GM19463 (cell line): ENCODE results near the gene MAP2K3.
A peak's percentile ranks its signal among the peaks of the same experiment; 100 is the strongest.

Experiments
- ATAC-seq: cut with Tn5 transposase; IDR thresholded peaks from one replicate; pipeline ENCODE4 v1.9.1; 2021; ENCODE audit warnings: mild to moderate bottlenecking, moderate library complexity; ENCODE audit not compliant: unreplicated experiment

MAP2K3 gene

GRCh38 chr17:21282231-21282630 is 2.3 kb upstream of the MAP2K3 start:
- ATAC-seq, result no peak

- ATAC-seq, result no peak
These were observed 1.7 kb upstream of the MAP2K3 start for GRCh38 chr17:21282850-21283249.

GRCh38 chr17:21283482-21284318 is 811 bp upstream of the MAP2K3 start:
- peak; percentile 2 for ATAC-seq

DNA sequence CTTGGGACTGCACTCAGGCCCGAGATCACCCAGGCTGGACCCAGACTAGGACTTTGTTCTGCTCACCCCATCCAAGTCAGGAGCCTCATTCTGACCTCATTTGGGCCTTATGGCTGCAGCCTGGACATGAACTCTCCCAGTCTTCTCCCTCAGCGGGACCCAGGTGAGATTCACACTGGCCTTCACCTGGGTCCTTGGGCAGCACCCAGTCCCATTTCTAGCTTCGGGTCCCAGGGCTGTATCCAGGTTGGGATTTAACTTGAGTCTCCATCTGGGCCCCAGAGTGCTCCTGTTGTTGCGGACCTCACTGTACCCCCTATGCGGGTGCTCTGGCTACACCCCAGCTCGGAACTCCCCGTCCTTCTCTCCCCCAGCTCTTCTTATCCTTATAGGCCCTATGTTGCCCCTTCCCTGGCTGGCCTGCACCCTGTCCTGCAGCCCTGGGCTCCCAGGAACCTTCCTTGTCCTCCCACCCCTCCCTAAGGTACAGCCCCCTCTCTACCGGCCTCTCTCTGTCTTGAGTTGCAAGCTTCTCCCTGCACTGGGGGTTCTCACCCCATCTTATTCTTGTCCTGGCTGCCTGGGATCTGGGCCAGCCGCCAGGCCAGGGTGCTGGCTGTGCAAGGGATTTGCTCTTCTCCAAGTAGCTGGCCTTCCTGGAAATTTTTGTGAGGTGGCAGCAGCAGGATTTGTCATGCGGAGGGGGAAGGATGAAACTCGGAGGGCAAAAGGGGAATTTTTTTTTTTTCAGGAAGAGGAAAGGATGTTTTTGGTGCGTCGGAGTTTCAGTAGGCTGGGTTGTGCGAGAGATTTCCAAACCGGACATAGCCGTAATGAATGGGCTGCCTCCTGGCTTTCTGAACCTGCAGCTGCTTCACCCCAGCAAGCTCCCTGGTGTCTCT is 904 bp downstream of the MAP2K3 start:
- no peak for ATAC-seq

DNA sequence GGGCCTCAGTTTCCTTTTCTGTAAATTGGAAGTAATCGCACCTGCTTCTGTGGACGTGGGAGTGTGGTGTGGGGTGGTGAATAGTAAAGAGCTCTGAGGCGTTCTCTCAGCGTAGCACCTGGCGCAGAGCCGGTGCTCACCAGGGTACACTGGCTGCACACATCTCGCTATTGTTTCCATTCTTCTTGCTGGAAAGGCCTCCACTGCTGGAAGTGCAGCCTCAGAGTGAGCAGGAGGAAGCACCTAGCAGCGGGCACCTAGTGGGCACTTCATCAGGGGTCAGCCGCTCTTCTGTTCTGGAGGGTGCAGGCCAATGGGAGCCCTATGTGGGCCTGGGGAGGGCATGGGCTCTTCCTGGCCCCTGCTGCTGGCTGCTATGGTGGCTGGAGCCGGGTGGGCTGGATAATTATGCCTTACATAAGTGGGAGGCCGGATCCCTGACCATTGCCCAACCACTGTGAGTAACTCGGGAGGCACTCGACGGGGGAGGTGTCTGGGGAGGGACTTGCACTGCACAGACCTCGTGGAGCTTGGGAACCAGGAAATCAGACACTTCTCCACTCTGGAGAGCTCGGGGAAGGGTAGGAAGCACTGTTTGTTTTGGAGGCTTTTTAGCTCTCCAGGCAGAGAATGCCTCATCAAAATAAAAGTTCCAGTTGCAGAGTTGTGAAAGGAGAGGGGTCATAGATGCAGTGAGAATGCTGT is 1.7 kb downstream of the MAP2K3 start:
- ATAC-seq, result no peak

DNA sequence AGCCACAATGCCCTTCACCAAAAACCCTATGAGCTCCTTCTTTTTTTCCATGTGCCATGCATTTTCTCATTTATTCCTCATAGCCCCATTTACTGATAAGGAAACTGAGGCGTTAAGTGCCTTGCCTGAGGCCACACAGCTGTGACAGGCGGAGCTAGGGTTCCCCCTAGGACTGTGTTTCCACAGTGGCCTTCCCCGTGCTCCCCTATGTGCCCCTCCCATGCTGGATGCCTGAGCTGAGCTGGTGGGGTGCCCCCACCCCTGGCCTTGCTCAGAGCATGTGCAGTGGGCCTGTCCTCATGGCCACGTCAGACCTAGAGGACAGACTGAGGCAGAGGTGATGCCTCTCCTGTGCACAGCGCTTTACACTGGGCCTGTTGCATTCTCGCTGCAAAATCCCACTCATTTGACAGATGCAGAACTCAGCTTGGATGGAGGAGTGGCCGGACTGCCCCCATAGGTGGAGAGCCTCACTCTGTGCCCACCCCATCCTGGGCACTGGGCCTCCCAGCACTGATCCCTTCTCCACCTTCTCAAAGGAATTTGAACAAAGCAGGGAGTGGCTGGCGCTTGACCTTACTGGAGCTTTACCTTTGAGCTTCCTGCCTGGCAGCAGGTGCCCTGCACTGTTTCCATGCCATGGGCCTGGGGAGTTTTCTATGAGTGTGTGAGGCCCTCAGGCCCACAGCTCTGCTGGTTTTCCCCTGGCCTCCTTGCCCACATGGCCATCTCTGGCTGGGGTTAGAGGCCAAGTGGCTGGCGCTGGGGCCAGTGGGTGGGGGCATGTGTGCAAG is 2.6 kb downstream of the MAP2K3 start:
- no peak for ATAC-seq

- ATAC-seq, result peak; percentile 45
These were observed 3.4 kb downstream of the MAP2K3 start for GRCh38 chr17:21287703-21288449.

DNA sequence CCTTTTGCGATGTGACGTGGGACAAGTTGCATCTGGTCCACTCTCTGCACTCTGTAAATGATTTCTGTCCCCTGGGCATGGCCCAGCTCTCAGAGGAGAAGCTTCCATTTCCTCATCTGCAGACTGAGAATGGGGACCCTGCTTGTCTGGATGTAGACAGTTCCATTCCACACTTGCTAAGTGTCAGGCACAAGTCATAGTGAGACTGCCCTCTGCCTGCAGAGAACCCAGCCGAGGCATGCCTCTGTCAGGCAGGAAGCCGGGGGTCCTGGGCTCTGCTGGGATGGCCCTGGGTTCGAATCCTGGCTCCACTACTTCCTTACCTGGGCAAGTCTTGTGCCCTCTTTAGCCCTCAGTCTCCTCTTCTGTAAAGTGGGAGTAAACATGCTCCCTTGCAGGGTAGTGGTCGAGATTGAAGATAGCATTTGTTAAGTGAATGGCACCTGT is 4.1 kb downstream of the MAP2K3 start:
- ATAC-seq, result peak; percentile 15

GRCh38 chr17:21289175-21289901 is 4.8 kb downstream of the MAP2K3 start:
- no peak for ATAC-seq

DNA sequence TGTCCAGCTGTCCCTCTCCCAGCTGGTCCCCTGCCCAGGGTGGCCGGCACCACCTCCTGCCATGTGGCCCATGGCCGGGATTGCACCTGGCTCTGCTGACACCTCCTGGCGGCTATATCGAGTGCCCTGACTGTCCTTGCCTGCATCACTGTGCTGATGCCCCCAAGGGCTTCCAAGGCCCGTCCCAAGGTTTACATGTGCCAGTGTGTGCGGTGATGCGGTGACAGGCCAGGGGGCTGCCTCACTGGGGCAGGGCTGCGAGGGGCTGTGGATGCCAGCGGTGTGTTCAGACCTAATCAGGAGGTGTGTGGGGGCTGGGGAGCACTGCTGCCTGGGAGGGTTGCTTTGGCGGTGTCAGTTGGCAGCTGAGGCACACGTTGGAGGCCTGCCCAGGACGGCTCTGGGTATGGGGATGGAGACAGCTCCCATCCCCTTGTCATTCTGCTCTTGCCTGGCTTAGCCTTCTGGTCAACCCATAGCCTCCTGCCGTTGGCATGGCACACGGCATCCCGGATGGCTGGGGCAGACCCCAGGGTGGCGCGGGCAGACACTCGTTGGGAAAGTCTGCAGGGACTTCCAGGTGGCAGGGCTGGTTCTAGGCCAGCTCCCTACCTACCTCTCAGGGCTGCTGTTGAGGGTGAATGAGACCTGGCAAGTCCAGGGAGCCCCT is 5.5 kb downstream of the MAP2K3 start:
- ATAC-seq, result no peak

DNA sequence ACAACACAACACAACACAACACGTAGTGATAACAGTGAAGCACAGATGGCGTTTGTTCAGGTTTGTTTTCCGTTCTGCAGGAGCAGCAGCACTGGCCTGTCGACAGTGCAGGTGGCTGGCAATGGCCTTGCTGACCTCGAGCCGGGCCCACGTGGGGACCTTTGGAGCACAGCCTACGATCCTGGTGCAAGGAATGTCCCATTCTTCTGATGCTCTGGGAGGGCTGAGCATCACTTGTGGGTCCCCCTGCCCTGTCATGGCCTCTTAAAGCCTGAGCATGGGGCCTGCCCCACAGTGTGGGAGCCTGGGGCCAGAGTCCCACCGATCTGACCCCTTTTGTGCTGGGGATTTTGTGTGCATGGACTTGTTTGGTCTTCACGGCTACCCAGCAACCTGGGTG is 6.8 kb downstream of the MAP2K3 start:
- ATAC-seq, result no peak

DNA sequence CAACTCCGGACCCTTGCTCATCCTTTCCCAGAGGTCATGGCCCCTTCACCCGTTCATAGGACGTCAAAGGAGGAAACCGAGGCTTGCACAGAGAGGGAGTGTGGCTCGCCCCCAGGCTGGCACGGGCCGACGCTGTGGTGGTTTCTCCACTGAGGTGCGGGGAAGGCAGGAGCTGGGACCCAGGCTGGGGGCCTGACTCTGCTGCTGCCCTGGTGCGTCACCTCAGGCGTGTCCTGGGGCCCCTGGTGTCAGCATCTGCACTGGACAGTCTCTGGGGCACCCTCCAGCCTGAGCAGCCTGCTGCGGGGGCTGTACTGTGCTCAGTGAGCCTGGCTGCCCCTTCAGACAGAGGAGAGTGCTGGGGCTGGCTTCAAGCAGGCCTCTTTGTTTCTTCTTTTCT is 7.4 kb downstream of the MAP2K3 start:
- ATAC-seq, result no peak

DNA sequence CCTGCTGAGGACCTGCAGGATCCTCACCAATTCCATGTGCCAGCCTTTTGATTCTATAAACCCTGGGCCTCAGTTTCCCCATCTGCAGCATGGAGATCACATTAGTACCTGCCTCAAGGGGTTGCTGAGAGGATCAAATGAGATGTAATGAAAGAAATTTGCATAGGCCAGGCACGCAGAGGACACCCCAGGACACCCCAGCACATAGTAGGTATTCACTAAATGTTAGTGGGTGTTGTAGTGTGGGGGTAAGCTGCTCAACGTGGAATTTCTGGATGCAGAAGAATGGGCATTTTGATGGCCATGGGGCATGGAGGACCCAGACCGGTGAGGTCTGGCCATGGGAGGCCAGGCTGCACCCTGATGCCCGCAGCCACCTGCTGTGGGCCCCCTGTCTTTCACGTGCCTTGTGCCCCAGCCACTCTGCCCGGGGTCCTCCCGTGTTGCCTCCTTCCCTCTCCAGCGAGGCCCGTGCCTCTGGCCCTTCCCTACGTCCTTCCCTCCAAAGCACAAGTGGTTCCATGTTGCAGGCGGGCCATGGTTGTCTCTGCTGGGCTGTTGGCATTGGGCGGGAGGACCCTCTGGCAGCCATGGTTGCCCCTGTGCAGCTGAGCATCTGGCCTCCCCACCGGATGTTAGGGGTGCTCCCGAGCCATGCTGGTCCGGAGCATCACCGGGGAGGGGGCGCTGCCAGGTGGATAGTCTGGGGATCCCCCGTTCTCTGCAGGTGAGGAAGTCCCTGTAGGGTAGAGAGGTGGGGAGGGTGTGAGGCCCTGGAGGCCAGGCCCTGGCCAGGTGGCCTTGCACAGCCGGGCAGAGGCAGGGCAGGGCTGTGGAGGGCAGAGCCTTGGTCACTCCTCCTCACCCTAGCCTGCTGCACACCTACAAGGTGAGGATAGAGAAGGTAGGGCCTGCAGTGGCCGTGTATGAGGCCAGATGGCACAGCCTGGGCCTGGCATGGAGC is 8.6 kb downstream of the MAP2K3 start:
- no peak for ATAC-seq

GRCh38 chr17:21293831-21294210 is 9.3 kb downstream of the MAP2K3 start:
- no peak for ATAC-seq

DNA sequence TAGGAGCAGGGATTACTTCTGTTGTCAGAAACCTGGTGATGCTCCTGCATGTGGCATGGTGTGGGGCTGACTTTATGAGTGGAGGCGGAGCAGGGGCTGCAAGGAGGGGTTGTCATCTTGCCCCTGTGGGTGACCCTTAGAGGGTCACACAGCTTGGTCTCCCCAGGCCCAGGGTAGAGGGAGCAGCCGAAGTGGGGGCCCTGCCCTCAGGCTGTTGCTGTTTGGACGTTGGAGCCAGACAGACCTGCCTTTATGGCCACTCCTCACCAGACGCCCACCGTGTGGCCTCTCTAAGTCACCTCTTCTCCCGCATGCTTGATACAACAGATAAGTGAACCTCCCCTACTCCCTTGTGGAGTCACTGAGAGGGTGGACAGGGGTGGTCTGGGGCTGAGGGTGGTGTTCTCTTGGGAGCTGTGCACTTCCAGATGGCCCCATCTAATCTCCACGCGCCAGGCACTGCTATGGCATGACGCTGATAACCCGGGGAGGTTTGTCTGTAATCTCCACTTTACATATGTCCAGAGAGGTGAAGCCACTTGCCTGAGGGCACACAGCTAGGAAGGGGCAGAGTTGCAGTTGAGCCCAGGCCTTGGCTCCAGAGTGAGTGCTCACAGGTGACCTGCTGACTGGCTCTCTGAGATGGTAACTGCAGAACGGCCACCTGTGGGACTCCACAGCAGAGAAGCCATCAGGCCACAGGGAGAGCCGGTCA is 10.0 kb downstream of the MAP2K3 start:
- no peak for ATAC-seq

GRCh38 chr17:21295036-21295952 is 10.8 kb downstream of the MAP2K3 start:
- ATAC-seq, result no peak
